Epithelial cell of alveolus of lung (primary cell): ENCODE measurements around the gene KRTAP21-3. TPM values are rescaled to one million over a fixed set of nuclear protein-coding genes. Genes with fewer than 3 reads are reported as not detected.

Experiments
- total RNA-seq: library from RNA; depleted of rRNA; stranded (reverse); fragments of >200 nt; gene quantifications from 2 replicates; pipeline ENCODE4 v1.2.1, GENCODE V29; 2015

The KRTAP21-3 gene, protein sequence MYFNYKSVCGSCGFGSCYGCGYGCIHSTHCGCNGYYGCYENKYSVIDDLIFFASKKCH
- total RNA-seq: not detected in 2 replicates

DNA sequence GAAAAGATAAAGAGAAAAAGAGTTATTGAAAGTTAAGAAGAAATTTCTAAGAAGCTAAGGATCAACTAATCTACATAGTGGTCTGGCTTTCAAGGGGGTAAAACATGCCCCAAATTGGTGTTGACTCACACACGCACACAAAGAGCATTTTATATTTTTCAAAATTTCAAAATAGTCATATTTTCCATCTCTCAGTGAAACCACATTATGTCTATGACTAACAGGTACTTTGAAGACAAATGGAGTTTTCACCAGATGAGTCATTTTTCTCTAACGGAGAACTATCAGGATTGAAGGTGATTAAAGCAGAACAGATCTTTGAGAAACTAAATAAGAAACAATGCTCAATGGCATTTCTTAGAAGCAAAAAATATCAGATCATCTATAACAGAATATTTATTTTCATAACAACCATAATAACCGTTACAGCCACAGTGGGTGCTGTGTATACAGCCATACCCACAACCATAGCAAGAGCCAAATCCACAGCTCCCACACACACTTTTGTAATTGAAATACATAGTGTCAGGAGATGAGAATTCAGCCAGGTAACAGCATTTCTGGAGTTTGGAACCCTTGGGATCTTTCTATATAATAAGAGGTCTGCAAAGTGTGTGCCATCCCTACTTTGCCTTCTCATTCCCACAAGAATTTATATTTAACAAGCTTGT, at the start of gene KRTAP21-3:
Gene KRTAP21-3, minus strand, starts transcription at position 539 of the 671 bp plus-strand sequence. Its CDS starts 18 bp downstream, at position 521.

DNA sequence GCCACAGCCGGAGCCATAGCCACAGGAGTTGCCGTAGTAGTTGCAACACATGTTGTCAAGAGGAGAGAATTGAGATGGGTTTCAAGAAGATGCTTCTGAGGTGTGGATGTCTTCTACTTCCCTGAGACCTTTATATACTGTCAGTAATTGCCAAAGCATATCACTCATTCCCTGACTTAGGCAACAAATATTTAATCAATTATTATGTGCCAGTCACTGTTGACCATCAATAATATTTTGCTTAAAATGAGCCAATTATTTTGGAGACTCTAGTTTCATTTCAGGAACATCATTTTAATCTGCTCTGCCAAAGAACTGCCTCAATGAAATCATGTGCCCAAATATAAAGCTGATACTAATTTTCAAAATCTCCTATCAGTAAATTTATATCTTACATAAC, 36.8 kb upstream of the KRTAP21-3 start, which contains the start of gene KRTAP21-1:
Gene KRTAP21-1, minus strand, starts transcription at position 101 of the 400 bp plus-strand sequence. Its CDS starts 50 bp downstream, at position 51.

DNA sequence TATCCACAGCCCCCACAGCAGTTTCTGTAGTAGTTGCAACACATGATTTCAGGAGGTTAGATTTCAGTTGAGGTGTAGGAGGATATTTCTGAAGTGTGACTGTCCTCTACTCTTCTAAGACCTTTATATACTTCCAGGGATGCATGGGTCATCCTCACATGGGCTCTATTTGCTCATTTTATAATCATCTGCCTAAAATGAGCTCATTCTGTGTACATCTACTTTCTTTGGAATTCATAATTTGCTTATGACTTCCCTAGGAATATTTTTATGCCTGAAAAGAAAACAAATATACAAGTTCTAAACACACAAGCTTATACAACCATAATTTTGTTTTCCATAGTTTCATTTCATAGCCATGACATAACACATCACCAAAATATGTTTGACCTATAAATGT, 28.6 kb upstream of the KRTAP21-3 start, which contains the start of gene KRTAP21-2:
Gene KRTAP21-2, minus strand, starts transcription at position 101 of the 400 bp plus-strand sequence. Its CDS starts 57 bp downstream, at position 44.

Other genes with a start within 250 kb of the KRTAP21-3 start
- gene KRTAP19-1, start 238.4 kb downstream of the KRTAP21-3 start, total RNA-seq: not detected in 2 replicates
- gene KRTAP19-2, start 231.3 kb downstream of the KRTAP21-3 start, total RNA-seq: not detected in 2 replicates
- gene KRTAP19-3, start 226.8 kb downstream of the KRTAP21-3 start, total RNA-seq: not detected in 2 replicates
- gene KRTAP19-4, start 221.6 kb downstream of the KRTAP21-3 start, total RNA-seq: not detected in 2 replicates
- not detected in 2 replicates for gene KRTAP19-5, start 216.6 kb downstream of the KRTAP21-3 start, total RNA-seq
- gene KRTAP19-6, start 176.9 kb downstream of the KRTAP21-3 start, total RNA-seq: not detected in 2 replicates
- not detected in 2 replicates for gene KRTAP19-7, start 157.5 kb downstream of the KRTAP21-3 start, total RNA-seq
- not detected in 2 replicates for gene KRTAP22-2, start 128.4 kb downstream of the KRTAP21-3 start, total RNA-seq
- gene KRTAP6-3, start 126.3 kb downstream of the KRTAP21-3 start, total RNA-seq: not detected in 2 replicates
- gene KRTAP6-2, start 119.9 kb downstream of the KRTAP21-3 start, total RNA-seq: not detected in 2 replicates
- not detected in 2 replicates for gene KRTAP22-1, start 117.7 kb downstream of the KRTAP21-3 start, total RNA-seq
- not detected in 2 replicates for gene KRTAP6-1, start 104.8 kb downstream of the KRTAP21-3 start, total RNA-seq
- not detected in 2 replicates for gene KRTAP20-1, start 102.4 kb downstream of the KRTAP21-3 start, total RNA-seq
- gene KRTAP20-4, start 98.2 kb downstream of the KRTAP21-3 start, total RNA-seq: not detected in 2 replicates
- not detected in 2 replicates for gene KRTAP20-2, start 83.6 kb downstream of the KRTAP21-3 start, total RNA-seq
- gene KRTAP20-3, start 75.9 kb downstream of the KRTAP21-3 start, total RNA-seq: not detected in 2 replicates
- not detected in 2 replicates for gene KRTAP21-2, start 28.5 kb upstream of the KRTAP21-3 start, total RNA-seq
- gene KRTAP21-1, start 36.7 kb upstream of the KRTAP21-3 start, total RNA-seq: not detected in 2 replicates
- gene KRTAP8-1, start 94.5 kb upstream of the KRTAP21-3 start, total RNA-seq: not detected in 2 replicates
- gene KRTAP7-1, start 111.0 kb upstream of the KRTAP21-3 start, total RNA-seq: not detected in 2 replicates
- gene KRTAP11-1, start 162.8 kb upstream of the KRTAP21-3 start, total RNA-seq: not detected in 2 replicates